GM19025 (cell line): ENCODE data around the gene LMTK3.

ENCODE experiments used
- ATAC-seq: cut with Tn5 transposase; IDR thresholded peaks from one replicate; pipeline ENCODE4 v1.9.1; 2021; ENCODE audit warnings: mild to moderate bottlenecking, low read depth, moderate library complexity; ENCODE audit not compliant: unreplicated experiment

Gene LMTK3, protein sequence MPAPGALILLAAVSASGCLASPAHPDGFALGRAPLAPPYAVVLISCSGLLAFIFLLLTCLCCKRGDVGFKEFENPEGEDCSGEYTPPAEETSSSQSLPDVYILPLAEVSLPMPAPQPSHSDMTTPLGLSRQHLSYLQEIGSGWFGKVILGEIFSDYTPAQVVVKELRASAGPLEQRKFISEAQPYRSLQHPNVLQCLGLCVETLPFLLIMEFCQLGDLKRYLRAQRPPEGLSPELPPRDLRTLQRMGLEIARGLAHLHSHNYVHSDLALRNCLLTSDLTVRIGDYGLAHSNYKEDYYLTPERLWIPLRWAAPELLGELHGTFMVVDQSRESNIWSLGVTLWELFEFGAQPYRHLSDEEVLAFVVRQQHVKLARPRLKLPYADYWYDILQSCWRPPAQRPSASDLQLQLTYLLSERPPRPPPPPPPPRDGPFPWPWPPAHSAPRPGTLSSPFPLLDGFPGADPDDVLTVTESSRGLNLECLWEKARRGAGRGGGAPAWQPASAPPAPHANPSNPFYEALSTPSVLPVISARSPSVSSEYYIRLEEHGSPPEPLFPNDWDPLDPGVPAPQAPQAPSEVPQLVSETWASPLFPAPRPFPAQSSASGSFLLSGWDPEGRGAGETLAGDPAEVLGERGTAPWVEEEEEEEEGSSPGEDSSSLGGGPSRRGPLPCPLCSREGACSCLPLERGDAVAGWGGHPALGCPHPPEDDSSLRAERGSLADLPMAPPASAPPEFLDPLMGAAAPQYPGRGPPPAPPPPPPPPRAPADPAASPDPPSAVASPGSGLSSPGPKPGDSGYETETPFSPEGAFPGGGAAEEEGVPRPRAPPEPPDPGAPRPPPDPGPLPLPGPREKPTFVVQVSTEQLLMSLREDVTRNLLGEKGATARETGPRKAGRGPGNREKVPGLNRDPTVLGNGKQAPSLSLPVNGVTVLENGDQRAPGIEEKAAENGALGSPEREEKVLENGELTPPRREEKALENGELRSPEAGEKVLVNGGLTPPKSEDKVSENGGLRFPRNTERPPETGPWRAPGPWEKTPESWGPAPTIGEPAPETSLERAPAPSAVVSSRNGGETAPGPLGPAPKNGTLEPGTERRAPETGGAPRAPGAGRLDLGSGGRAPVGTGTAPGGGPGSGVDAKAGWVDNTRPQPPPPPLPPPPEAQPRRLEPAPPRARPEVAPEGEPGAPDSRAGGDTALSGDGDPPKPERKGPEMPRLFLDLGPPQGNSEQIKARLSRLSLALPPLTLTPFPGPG (N-terminal part only)

DNA sequence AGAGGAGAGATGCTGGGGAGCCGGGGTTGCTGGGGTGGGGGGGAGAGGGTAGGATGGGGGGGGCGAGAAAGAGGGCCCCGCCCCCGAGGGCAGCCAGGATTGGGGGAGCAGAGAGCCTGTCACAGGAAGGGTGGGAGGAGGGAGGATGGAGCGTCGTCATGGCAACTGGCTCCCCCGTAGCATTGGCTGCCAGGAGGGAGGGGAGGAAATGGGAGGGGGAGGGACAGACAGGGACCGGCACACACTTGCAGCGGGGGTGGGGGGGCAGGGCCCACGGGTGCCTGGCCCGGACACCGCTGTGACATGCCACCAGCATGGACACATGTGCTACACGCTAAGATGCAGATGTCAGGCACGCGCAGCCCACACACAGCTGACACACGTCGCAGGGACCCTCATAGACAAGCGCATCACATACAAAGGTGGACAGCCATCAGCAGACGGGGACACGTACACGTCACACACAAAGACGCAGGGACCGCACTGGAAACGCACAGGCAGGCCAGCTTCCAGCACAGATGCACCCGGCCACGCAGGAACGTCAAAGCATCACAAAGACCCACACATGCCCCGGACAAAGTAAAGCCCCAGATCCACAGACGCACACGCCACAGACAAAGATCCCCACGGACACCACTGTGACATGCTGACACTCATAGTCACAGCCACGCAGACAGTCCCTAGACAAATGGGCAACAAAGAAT lies at the start of gene LMTK3:
TSS of gene LMTK3 (minus strand) at position 36 of the 704 bp plus-strand sequence. CDS start 259 bp downstream, outside the sequence.
- no peak for ATAC-seq

DNA sequence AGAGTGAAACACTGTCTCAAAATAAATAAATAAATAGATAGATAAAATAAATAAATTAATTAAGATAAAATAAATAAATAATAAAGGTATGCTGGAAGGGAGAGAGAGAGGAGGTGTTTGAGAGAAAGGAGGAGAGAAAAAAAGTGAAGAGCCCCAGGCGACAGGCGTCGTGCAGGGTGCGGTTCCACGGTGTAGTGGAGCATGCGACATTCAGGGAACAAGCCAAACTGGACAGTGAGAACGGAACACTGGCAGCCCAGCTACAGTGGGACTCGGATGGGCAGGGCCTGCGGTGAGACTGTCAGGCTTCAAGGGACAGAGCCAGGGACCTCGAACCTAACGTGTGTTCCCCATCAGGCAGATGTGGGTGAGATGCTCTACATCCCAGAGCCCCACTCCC lies 49.8 kb upstream of the LMTK3 start:
- ATAC-seq, result no peak

DNA sequence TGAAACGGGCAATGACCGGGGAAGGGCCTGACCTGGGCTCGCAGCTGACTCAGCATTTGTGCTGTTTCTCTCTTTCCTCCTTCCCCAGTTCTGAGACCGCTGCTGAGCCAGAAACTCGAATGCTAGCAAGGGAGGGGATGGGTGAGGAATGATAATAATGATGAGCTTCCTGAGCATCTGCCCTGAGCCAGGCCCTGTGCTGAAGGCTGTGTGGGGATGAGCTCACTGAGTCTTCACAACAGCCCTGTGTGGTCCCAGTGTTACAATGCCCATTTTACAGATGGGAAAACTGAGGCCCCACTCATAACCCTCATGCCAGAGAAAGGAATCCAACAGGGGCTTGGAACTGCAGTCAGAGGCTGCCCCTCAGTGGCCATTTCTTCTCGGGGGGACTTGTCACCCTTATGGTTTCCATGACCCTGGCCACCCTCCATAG lies 48.5 kb upstream of the LMTK3 start:
- no peak for ATAC-seq

DNA sequence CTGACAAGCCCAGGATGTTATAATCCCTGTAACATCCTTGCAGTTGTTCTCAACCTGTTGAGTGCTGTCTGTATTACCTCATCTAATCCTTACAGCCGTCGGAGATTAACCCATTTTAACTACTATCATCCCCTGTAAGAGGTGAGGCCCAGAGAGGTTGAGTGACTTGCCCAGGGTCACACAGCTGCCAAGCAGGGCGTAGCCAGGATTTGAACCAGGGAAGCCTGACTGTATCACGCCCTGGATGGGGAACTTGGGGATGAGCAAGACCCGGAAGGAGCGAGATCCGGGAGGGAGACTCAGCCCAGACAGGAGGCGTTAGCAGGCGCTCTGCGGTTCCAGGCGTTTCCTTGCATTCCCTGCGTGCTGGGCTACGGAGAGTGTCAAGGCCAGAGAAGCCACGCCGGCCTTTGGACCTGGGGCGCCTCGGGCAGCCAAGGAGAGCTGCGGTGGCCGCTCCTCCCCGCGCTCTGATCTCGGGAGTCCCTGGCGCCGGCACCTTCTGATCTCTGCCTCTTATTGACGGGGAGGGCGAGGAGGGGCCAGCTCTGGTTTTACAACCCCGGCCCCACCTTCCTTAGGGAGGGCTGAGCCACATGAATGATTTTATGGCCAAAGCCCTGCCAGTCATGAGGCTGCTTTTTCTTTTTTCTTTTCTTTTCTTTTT lies 46.5 kb upstream of the LMTK3 start:
- ATAC-seq, result no peak

DNA sequence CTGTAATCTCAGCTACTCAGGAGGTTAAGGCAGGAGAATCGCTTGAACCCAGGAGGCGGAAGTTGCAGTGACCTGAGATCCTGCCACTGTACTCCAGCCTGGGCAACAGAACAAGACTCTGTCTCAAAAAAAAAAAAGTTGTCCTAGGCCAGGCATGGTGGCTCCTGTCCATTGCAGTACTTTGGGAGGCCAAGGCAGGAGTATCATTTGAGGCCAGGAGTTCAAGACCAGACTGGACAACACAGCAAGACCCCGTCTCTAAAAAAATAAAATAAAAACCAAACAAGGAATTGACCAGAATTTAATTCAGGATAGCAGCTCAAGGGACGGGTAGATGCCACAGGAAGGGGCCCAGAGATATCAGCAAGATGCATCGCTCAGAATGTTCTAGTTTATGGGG lies 45.2 kb upstream of the LMTK3 start:
- ATAC-seq, result no peak

DNA sequence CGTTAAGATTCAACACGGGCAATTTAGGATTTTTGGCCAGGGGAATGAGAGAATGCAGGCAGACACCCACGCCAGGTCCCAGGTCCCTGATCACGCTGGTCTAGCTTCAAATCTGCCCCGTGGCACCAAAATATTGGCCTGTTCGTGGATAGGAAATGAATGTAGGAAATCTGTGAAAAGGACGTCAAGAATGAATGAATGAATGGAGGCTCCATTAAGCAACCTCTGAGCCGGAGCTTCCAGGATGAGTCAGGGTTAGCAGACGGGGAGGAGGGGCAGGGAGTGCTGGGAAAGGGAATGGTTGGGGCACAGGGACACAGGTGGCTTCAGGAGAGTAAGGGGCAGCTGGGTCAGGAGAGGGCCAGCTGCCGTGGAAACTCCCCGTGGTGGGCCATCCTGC lies 44.5 kb upstream of the LMTK3 start:
- ATAC-seq, result no peak

DNA sequence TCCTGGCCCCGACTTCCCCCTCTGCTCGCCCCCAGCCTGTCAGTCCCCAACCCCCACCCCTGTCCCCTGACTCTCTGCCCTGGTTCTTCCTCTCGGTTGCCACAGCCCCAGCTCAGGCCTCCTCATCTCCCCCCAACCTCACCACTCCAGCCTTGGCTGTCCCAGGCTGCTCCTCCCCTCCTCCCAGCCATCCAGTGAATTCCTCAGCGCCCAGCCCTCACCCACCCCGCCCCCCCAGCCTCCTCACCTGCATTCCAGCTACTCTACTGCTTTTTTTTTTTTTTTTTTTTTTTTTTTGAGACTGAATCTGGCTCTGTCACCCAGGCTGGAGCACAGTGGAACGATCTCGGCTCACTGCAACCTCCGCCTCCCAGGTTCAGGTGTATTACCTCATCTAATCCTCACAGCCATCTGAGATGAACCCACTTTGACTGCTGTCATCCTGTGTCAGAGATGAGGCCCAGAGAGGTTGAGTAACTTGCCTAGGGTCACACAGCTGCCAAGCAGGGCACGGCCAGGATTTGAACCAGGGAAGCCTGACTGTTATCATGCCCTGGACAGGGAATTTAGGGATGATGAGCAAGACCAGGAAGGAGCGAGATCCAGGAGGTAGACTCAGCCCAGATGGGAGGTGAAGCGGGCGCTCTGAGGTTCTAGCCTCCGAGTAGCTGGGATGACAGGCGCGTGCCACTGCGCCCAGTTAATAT lies 42.9 kb upstream of the LMTK3 start:
- ATAC-seq, result no peak

DNA sequence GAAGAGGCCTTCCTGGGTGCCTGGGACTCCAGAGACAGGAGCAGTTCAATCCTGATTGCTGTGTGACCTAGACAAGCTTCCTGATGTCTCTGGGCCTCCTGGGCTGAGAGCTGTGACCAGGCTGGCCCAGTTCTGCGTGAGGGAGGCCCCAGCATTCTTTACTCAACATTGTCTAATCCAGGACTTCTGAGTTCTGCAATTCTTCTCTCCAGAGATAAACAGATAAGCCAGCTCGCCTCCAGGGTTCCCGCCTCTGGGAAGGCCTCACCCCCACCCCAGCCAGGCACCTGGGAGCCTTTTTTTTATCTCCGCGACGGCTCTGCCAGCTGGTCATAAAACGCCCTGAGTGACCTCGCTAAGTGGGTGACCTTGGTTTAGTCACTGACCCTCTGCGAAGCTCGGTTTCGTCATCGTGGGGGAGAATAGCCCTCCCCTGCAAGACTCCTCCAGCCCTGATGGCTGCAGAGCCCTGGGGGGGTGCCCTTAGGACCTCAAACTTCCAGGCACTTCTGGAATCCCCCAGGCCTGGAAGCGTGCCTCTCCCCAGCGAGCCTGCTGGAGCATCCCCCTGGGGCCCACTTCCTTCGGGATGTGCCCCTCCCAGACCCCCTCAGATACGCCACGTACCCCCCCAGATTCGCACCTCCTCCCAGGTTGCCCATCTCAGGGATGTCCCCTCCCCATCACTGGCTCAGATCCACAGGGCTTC lies 42.2 kb upstream of the LMTK3 start:
- no peak for ATAC-seq

DNA sequence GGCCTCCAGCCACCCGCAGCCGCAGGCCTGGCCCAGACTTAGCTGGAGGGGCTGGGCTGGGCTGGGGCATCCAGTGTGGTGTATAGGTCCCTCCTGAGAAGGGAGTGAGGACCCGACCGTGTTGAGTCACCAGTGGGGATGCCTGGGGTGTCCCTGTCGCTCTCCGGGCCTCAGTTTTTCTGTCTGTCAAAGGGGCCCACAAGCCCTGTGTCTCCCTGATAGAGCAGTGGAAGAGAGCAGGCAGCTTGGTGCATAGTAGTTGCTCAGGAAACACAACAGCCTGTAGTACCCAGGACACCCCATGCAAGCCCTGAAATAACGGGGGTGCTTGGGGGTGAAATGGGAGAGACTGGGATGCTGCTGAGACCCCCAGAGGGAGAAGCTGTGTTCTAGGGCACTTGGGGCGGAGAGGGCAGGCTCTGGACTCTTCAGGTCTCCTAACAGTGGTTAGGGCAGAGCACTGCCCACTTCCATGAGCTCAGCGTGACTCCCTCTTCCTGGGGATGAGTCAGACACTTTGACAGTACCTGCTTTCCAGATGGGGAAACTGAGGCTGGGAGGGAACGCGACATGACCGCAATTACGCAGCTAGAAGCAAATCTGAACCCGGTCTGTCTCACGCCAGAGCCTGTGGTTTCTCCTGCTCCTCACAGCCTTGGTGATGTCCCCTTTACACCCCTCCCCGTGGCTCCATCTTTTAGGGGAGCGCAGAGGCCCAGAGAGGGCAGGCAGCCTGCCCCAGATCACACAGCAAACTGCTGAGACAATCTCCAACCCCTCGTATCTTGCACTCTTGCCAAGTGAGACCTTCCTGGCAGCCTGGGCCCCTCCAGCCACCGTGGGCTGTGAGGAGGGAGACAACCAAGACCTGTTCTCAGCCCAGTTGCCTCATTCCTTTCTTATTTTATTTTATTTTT lies 41.0 kb upstream of the LMTK3 start:
- ATAC-seq, result no peak

DNA sequence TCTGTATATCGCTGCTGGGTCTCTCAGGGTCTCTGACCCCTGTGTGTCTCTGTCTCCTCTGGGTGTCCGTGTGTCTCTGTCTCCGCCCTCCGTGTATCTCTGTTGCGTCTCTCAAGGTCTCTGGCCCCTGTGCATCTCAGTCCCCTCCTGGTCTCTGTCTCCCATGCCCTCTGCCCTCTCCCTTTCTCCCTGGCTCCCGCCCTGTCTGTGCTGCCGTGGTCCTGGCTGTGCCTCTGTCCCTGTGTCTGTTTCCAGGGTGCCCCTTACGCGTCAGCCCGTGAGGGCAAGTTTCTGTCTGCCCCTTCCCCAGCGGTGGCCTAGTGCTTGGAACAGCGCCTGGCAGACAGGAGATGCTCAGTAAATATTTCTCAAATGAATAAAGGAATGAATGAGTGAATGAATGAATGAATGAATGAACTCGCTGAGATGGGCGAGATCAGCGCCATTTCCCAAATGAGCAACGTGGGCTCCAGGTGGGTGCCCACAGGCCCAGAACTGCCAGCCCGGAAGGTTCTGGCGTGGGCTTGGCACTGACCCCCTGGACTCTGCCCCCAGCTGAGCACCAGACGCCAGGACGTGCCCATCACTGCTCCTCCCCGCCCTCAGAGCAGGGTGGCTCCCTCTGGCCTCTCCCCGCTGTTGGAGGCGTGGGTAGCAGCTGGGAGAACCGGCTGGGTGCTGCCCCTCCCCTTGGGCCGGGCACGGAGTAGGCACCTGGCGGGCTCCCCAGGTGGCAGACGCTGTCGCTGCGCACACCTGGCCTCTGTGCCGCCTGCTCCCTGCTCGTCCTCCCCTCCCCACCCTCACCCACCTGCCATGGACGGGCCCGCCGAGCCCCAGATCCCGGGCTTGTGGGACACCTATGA lies 40.0 kb upstream of the LMTK3 start, which contains the start of gene SULT2B1:
TSS of gene SULT2B1 (plus strand) at position 736 of the 866 bp plus-strand sequence. CDS start at position 817, 81 bp downstream.
- ATAC-seq, result no peak

DNA sequence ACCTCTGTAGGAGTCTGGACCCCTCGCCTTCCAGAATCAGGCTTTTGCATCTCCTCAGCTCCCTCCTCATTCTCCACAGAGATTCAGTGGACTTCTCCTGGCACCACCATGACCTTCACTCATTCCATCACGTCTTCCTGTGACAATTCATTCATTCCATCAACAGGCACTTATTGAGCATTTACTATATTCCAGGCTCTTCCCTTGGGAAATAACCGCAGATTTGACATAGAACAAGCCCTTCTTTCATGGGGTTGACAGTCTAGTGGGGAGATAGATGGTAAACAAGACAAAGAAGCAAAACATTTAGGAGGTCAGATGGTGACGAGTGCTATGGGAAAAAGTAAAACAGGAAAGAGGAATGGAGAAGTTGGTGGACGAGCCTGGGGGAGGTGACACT lies 37.7 kb upstream of the LMTK3 start:
- ATAC-seq, result no peak

DNA sequence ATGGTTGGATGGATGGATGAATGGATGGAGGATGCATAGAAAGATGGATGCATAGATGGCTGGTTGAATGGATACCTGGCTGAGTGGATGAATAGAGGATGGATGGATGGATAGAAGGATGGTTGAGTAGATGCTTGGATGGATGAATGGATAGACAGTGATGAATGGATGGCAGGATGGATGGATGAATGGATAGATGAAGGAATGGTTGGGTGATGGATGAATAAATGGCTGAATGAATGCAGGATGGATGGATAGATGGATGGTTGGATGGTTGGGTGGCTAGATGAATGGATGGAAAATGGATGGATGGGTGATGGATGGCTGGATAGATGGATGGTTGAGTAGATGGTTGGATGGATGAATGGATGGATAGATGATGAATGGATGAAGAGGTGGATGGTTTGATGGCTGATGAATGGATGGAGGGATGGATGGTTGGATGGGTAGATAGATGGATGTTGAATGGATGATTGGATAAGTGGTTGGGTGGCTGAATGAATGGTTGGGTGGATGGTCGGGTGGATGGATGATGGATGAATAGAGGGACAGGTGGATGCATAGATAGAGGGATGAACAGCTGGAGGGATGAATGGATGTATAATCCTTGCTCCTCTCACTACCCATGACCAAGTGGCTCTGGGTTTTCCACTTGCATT lies 36.7 kb upstream of the LMTK3 start:
- ATAC-seq, result no peak

DNA sequence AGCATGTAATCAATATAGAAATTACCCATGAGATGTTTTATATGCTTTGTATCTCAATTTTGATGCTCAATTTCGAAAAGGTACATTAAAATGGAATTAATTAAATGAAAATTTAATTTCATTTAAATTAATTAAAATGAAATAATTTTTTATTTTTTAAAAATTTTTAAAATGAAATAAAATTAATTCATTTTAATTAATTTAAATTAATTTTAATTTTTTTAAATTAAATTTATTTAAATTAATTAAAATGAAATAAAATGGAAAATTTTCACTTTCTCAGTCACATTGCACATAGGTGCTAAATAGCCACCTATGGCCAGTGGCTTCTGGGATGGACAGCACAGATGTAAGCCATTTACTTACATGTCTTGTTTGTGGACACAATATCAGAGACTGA lies 36.1 kb upstream of the LMTK3 start:
- ATAC-seq, result no peak

DNA sequence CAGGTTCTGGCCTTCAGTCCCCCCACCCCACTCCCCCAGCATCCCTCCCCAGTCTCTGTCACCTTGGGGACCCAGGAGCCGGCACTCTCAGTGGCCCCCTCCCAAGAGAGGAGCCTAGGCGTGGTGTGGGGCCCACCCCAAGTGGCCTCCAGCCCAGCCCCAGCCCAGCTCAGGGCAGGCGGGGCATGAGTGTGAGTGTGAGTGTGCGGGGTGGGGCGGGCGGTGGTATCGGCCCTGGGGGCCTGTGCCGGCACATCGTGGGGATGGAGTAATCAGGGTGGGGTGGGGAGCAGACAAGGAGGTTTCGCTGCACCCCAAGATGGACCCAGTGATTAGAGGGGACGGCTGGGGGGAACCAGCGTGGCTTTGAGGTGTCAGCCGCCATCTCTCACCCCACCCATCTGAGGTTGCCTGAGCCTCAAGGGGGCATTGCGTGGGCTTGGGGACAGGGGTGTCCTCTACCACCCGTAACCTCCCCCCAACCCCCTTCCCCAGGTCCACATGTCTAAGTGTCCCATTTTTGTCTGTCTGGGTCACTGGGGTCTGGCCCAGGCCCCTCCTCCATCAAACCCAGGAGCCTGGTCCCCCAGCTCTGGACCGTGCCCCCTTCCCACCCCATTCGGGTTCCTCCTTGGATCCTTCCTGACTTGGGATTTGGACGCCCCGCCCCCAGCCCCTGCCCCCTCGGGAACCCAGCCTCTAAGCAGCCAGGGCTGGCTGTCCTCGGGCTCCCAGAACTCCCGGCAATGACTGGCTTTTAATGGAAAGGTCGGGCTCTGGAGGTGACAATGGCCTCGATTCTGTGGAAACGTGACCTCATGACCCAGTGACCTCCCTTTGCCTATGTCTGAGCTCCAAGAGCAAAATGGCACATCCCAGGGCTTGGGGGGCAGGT lies 33.5 kb upstream of the LMTK3 start:
- ATAC-seq, result no peak
